K562 (cell line): ENCODE results near the gene SVEP1. TPM values are rescaled to one million over a fixed set of nuclear protein-coding genes. Genes with fewer than 3 reads are reported as not detected.

Source experiments
- BHLHE40 ChIP-seq: IDR thresholded peaks from 2 replicates; pipeline ENCODE4 v1.6.1; 2011; ENCODE audit warnings: low read length, improper control_type of control experiment
- CBFA2T2 ChIP-seq: fragments of 450-650 bp; conservative IDR thresholded peaks from 2 replicates; pipeline ENCODE4 v1.6.1; 2017; ENCODE audit warnings: mild to moderate bottlenecking
- ETV1 ChIP-seq: fragments of 450-650 bp; conservative IDR thresholded peaks from 2 replicates; pipeline ENCODE4 v1.6.1; 2016; ENCODE audit warnings: missing genetic modification characterization, control low read depth, low read depth, missing compliant biosample characterization
- EZH2 ChIP-seq: IDR thresholded peaks from 2 replicates; pipeline ENCODE4 v1.6.1; 2012; ENCODE audit warnings: low read depth, mild to moderate bottlenecking, inconsistent platforms, low read length, borderline replicate concordance
- JUN ChIP-seq, 2 experiments: sonication (generic) in 1 of 2; formaldehyde crosslinking in 1 of 2; IDR thresholded peaks; 2 replicates each; pipeline versions ENCODE4 v1.6.1 to v1.8.0; 2012 to 2022; ENCODE audit warnings: borderline replicate concordance in 2 of 2, mild to moderate bottlenecking in 2 of 2, improper control_type of control experiment in 1 of 2, low read depth in 1 of 2, low read length in 1 of 2, missing genetic modification reagents in 1 of 2
- MBD2 ChIP-seq: sonication (generic); IDR thresholded peaks from 2 replicates; pipeline ENCODE4 v1.6.1; 2016; ENCODE audit warnings: low read depth, borderline replicate concordance
- MYC ChIP-seq, 2 experiments: fragments of 250-450 bp in 1 of 2; sonication (Bioruptor Pico) in 1 of 2; IDR thresholded peaks; 2 replicates each; pipeline versions ENCODE4 v1.5.1 to v1.6.1; 2012 to 2021; ENCODE audit warnings: low read depth in 2 of 2, borderline replicate concordance in 1 of 2, improper control_type of control experiment in 1 of 2, low read length in 1 of 2, mild to moderate bottlenecking in 1 of 2, moderate library complexity in 1 of 2
- NR2C2 ChIP-seq, 2 experiments: fragments of 200-800 bp in 1 of 2; sonication (Bioruptor generic) in 1 of 2; sonication (generic) in 1 of 2; formaldehyde crosslinking in 1 of 2; IDR thresholded peaks; 2 replicates each; pipeline versions ENCODE4 v1.6.1 to v1.8.0; 2016 to 2022; ENCODE audit warnings: mild to moderate bottlenecking in 1 of 2, missing compliant biosample characterization in 1 of 2, missing genetic modification characterization in 1 of 2, missing genetic modification reagents in 1 of 2
- RBBP5 ChIP-seq: fragments of 200-600 bp; sonication (generic); IDR thresholded peaks from 2 replicates; pipeline ENCODE4 v1.6.1; 2012; ENCODE audit warnings: borderline replicate concordance, mild to moderate bottlenecking, low read length, control low read depth, inconsistent platforms; ENCODE audit not compliant: insufficient read depth, poor library complexity, severe bottlenecking
- RBM15 ChIP-seq: fragments of 200-400 bp; formaldehyde crosslinking; IDR thresholded peaks from 2 replicates; pipeline ENCODE4 v1.6.1; 2018; ENCODE audit warnings: mild to moderate bottlenecking, low read length, moderate library complexity; ENCODE audit not compliant: insufficient read depth
- RCOR1 ChIP-seq, 2 experiments: IDR thresholded peaks; 2 replicates each; pipeline ENCODE4 v1.6.1; 2012; ENCODE audit warnings: low read depth in 2 of 2, low read length in 2 of 2, borderline replicate concordance in 1 of 2, improper control_type of control experiment in 1 of 2
- RFX1 ChIP-seq: fragments of 450-650 bp; IDR thresholded peaks from 2 replicates; pipeline ENCODE4 v1.6.1; 2016; ENCODE audit warnings: mild to moderate bottlenecking, moderate library complexity
- SAFB ChIP-seq: fragments of 200-400 bp; formaldehyde crosslinking; IDR thresholded peaks from 2 replicates; pipeline ENCODE4 v1.6.1; 2017; ENCODE audit warnings: low read depth, low read length, borderline replicate concordance
- SMAD3 ChIP-seq: fragments of 450-650 bp; formaldehyde crosslinking; conservative IDR thresholded peaks from 2 replicates; pipeline ENCODE4 v1.4.0; 2020; ENCODE audit warnings: mild to moderate bottlenecking
- SNIP1 ChIP-seq: fragments of 450-650 bp; IDR thresholded peaks from 2 replicates; pipeline ENCODE4 v1.7.1; 2017; ENCODE audit warnings: low read depth, mild to moderate bottlenecking
- SOX6 ChIP-seq: fragments of 450-650 bp; IDR thresholded peaks from 2 replicates; pipeline ENCODE4 v1.6.1; 2014; ENCODE audit warnings: mild to moderate bottlenecking
- SRSF1 ChIP-seq: fragments of 200-400 bp; formaldehyde crosslinking; IDR thresholded peaks from 2 replicates; pipeline ENCODE4 v1.6.1; 2017; ENCODE audit warnings: mild to moderate bottlenecking, low read depth, low read length, moderate library complexity
- STAT5B ChIP-seq: fragments of 250-450 bp; sonication (Bioruptor Pico); IDR thresholded peaks from 2 replicates; pipeline ENCODE4 v1.8.0; 2021; ENCODE audit warnings: mild to moderate bottlenecking, inconsistent platforms
- TCF7L2 ChIP-seq: fragments of 150-350 bp; IDR thresholded peaks from 2 replicates; pipeline ENCODE4 v1.6.1; 2016; ENCODE audit warnings: low read depth, mild to moderate bottlenecking, low read length, moderate library complexity
- ZNF589 ChIP-seq: fragments of 200-800 bp; sonication (Bioruptor generic); IDR thresholded peaks from 2 replicates; pipeline ENCODE4 v1.6.1; 2016; ENCODE audit warnings: low read depth, missing genetic modification characterization, missing compliant biosample characterization
- ZNF778 ChIP-seq: fragments of 450-650 bp; formaldehyde crosslinking; IDR thresholded peaks from 2 replicates; pipeline ENCODE4 v1.4.0; 2020; ENCODE audit warnings: mild to moderate bottlenecking, moderate library complexity
- polyA plus RNA-seq, 8 experiments: library from polyadenylated mRNA; depleted of rRNA in 4 of 8; stranded (reverse) in 5 of 8; unstranded in 3 of 8; fragments of >200 nt; fragmentation: Nextera tagmentation in 2 of 8; fragmentation: Illumina TruSeq in 1 of 8; extraction: Ambion mirVana in 2 of 8; extraction: Trizol in 1 of 8; gene quantifications; 2 replicates each; pipeline versions ENCODE4 v1.2.1 to v1.2.3, GENCODE V29; 2011 to 2014; ENCODE audit warnings: inconsistent platforms in 1 of 8, missing spikeins in 1 of 8
- total RNA-seq, 7 experiments: library from RNA; depleted of rRNA in 6 of 7; stranded (reverse); fragments of >200 nt in 6 of 7; fragmentation: Illumina TruSeq in 2 of 7; extraction: Trizol in 2 of 7; gene quantifications; 2 replicates each; pipeline versions ENCODE4 v1.2.1 to v1.2.3, GENCODE V29; 2011 to 2021; ENCODE audit warnings: low replicate concordance in 1 of 7
- TF ChIP-seq, protein P1 (sequence below): fragments of 450-650 bp; IDR thresholded peaks from 2 replicates; pipeline ENCODE4 v1.6.1; 2016
- TF ChIP-seq, protein P2 (sequence below): fragments of 450-650 bp; formaldehyde crosslinking; IDR thresholded peaks from 2 replicates; pipeline ENCODE4 v1.4.0; 2022; ENCODE audit warnings: missing genetic modification characterization
- TF ChIP-seq, protein P3 (sequence below): fragments of 250-450 bp; sonication (Bioruptor Pico); IDR thresholded peaks from 2 replicates; pipeline ENCODE4 v1.8.0; 2021; ENCODE audit warnings: moderate library complexity, mild to moderate bottlenecking, inconsistent platforms
- TF ChIP-seq, protein P4 (sequence below): fragments of 250-450 bp; sonication (Bioruptor Pico); IDR thresholded peaks from 2 replicates; pipeline ENCODE4 v1.8.0; 2021; ENCODE audit warnings: moderate library complexity, mild to moderate bottlenecking, inconsistent platforms

Gene SVEP1
- total and polyA plus RNA-seq, 9 of the 15 experiments (the other 6 are each of a cell fraction or from before 2014, with no cell fraction given), result 0.20 to 0.84 (median 0.43) TPM

DNA sequence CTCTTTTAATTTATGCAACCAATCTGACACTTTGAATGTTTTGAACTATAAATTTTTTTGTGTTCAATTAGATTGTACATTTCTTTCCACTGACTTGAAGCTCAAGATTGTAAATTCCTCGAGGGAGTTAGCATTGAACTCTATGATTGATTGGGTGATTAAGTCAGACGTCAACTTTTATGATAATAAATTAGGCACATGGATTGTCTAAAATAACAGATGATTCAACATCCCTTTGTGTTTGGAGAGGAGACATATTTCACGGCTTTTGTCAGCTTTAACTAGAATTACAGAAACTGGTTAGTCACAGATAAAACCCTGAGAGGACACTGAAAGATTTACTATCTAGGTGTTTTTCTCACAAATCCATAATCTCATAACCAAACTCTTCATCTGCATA, 209.2 kb downstream of the SVEP1 start (continued):
- TF ChIP-seq NR2C2 (CRISPR knock-in tag; IDR thresholded peaks at IDR 0.05) (no peak), NR2C2 (tag; IDR thresholded peaks at IDR 0.05) (no peak), ZNF589 (no peak), MBD2 (no peak), BHLHE40 (no peak), RFX1 (no peak), SAFB (no peak), ZNF778 (CRISPR knock-in tag) (no peak), RCOR1 (IDR thresholded peaks at IDR 0.05; ENCODE audit: borderline replicate concordance in 1 of 2, low read depth in 2 of 2, low read length in 2 of 2) (0 out of 4 replicates have a peak, but pooled peaks of 1 of the 2 experiments have one; percentile 7), SRSF1 (no peak), RBM15 (no peak), CBFA2T2 (peak; percentile 76), RBBP5 (no peak), SOX6 (peak; percentile 95), TCF7L2 (no peak), ETV1 (tag) (no peak), SNIP1 (no peak), STAT5B (CRISPR knock-in tag) (no peak), SMAD3 (CRISPR knock-in tag) (no peak), MYC (IDR thresholded peaks at IDR 0.05; ENCODE audit: low read depth, low read length) (no peak), MYC (CRISPR knock-in tag; IDR thresholded peaks at IDR 0.05; ENCODE audit: borderline replicate concordance, low read depth) (no peak), EZH2 (no peak), JUN (IDR thresholded peaks at IDR 0.05; ENCODE audit: borderline replicate concordance, low read depth, low read length) (0 out of 2 replicates have a peak, but pooled peaks have one; percentile 27), JUN (CRISPR knock-in tag; IDR thresholded peaks at IDR 0.05; ENCODE audit: borderline replicate concordance) (no peak)
- TF ChIP-seq, protein P1, sequence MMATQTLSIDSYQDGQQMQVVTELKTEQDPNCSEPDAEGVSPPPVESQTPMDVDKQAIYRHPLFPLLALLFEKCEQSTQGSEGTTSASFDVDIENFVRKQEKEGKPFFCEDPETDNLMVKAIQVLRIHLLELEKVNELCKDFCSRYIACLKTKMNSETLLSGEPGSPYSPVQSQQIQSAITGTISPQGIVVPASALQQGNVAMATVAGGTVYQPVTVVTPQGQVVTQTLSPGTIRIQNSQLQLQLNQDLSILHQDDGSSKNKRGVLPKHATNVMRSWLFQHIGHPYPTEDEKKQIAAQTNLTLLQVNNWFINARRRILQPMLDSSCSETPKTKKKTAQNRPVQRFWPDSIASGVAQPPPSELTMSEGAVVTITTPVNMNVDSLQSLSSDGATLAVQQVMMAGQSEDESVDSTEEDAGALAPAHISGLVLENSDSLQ, result peak; percentile 89
- TF ChIP-seq, protein P2, sequence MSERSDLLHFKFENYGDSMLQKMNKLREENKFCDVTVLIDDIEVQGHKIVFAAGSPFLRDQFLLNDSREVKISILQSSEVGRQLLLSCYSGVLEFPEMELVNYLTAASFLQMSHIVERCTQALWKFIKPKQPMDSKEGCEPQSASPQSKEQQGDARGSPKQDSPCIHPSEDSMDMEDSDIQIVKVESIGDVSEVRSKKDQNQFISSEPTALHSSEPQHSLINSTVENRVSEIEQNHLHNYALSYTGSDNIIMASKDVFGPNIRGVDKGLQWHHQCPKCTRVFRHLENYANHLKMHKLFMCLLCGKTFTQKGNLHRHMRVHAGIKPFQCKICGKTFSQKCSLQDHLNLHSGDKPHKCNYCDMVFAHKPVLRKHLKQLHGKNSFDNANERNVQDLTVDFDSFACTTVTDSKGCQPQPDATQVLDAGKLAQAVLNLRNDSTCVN (CRISPR knock-in tag), result no peak
- TF ChIP-seq, protein P3, sequence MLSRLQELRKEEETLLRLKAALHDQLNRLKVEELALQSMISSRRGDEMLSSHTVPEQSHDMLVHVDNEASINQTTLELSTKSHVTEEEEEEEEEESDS (CRISPR knock-in tag), result no peak
- TF ChIP-seq, protein P4, sequence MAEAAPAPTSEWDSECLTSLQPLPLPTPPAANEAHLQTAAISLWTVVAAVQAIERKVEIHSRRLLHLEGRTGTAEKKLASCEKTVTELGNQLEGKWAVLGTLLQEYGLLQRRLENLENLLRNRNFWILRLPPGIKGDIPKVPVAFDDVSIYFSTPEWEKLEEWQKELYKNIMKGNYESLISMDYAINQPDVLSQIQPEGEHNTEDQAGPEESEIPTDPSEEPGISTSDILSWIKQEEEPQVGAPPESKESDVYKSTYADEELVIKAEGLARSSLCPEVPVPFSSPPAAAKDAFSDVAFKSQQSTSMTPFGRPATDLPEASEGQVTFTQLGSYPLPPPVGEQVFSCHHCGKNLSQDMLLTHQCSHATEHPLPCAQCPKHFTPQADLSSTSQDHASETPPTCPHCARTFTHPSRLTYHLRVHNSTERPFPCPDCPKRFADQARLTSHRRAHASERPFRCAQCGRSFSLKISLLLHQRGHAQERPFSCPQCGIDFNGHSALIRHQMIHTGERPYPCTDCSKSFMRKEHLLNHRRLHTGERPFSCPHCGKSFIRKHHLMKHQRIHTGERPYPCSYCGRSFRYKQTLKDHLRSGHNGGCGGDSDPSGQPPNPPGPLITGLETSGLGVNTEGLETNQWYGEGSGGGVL (CRISPR knock-in tag), result no peak
